ENCODE results near the gene SLCO3A1. TPM values are rescaled to one million over a fixed set of nuclear protein-coding genes. Genes with fewer than 3 reads are reported as not detected.

The SLCO3A1 gene
- total and polyA plus RNA-seq, 2 donors (not counting 1 experiment from before 2014, with no cell fraction given), result 8.1 to 16.8 TPM

DNA sequence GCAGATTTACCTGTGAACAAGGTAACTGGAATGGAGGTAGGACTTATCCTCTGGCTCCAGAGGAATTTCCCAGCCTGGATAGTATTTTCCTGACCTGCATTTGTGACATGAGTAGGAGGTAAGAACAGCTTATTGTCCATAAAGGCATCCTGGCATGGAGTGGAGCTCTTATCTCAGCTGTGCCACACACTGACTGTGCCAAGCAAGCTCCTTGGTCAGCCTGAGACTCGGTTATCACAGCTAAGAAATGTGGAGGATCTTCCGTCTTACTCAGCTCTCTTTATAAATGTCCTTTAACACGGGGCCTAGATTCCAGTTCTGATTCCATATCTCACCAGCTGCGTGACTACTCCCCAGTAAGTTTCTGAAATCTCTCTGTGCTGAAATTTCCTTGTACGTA lies 38.9 kb downstream of the SLCO3A1 start:
- Histone ChIP-seq H4K20me1 (ENCODE audit: control insufficient read depth, extremely low read depth, insufficient read depth, low read length) (no peaks in the 10 kb centered on the region), H3K4me3 (replicated peaks in 1 of 4; ENCODE audit: control extremely low read depth in 1 of 4, insufficient read depth in 1 of 4, low read depth in 3 of 4, low read length in 4 of 4) (no peak overlapping the region), H3K79me2 (ENCODE audit: control insufficient read depth, insufficient read depth, low read length) (no peaks in the 10 kb centered on the region), H3K9ac (ENCODE audit: insufficient read depth, low read length) (no peak overlapping the region), H3K36me3 (ENCODE audit: control insufficient read depth, insufficient read depth, low read length) (no peaks in the 10 kb centered on the region), H3K4me2 (ENCODE audit: extremely low read depth, insufficient read depth, low read length) (no peak overlapping the region), H3K4me1 (ENCODE audit: control insufficient read depth, extremely low read depth, insufficient read depth, low read length) (peaks cover 4% of the 10 kb centered on the region), H3K27ac (ENCODE audit: insufficient read depth, low read length) (no peak overlapping the region), H3K9me3 (ENCODE audit: control insufficient read depth, insufficient read depth, low read depth, low read length) (no peaks in the 10 kb centered on the region), H2AFZ (ENCODE audit: low read length) (no peak overlapping the region), H3K27me3 (ENCODE audit: control insufficient read depth, insufficient read depth, low read length) (no peaks in the 10 kb centered on the region)
- TF ChIP-seq EZH2 (IDR thresholded peaks at IDR 0.05; ENCODE audit: low read length, missing control alignments), result no peak
- TF ChIP-seq, protein P1, sequence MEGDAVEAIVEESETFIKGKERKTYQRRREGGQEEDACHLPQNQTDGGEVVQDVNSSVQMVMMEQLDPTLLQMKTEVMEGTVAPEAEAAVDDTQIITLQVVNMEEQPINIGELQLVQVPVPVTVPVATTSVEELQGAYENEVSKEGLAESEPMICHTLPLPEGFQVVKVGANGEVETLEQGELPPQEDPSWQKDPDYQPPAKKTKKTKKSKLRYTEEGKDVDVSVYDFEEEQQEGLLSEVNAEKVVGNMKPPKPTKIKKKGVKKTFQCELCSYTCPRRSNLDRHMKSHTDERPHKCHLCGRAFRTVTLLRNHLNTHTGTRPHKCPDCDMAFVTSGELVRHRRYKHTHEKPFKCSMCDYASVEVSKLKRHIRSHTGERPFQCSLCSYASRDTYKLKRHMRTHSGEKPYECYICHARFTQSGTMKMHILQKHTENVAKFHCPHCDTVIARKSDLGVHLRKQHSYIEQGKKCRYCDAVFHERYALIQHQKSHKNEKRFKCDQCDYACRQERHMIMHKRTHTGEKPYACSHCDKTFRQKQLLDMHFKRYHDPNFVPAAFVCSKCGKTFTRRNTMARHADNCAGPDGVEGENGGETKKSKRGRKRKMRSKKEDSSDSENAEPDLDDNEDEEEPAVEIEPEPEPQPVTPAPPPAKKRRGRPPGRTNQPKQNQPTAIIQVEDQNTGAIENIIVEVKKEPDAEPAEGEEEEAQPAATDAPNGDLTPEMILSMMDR (conservative IDR thresholded peaks at IDR 0.05 in 1 of 2, IDR thresholded peaks at IDR 0.05 in 1 of 2; ENCODE audit: low read depth in 1 of 2, low read length in 2 of 2), result no peak
- no peak for DNase-seq (ENCODE audit: low read depth in 2 of 2)

DNA sequence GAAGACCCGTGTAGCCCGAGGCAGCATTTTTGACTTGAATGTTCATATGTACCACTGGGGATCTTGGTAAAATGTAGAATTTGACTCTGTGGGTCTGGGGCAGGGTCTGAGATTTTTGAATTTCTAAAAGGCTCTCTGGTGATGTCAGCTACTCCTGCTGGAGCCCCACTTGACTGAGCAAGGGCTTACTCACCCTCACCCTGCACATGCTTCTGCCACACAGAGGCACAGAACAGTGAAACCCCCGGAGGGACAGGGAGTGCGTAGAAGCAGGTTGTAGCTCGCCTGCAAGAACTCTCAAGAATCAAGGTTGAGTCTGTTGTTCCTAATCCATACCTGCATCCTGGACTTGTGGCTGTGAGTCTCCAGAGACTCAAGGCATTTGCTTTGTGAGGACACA lies 41.1 kb downstream of the SLCO3A1 start:
- Histone ChIP-seq H3K27me3 (ENCODE audit: control insufficient read depth, insufficient read depth, low read length) (no peaks in the 10 kb centered on the region), H3K27ac (ENCODE audit: insufficient read depth, low read length) (no peak overlapping the region), H3K9me3 (ENCODE audit: control insufficient read depth, insufficient read depth, low read depth, low read length) (no peaks in the 10 kb centered on the region), H3K4me1 (ENCODE audit: control insufficient read depth, extremely low read depth, insufficient read depth, low read length) (no peaks in the 10 kb centered on the region), H3K36me3 (ENCODE audit: control insufficient read depth, insufficient read depth, low read length) (no peaks in the 10 kb centered on the region), H3K79me2 (ENCODE audit: control insufficient read depth, insufficient read depth, low read length) (no peaks in the 10 kb centered on the region), H3K9ac (ENCODE audit: insufficient read depth, low read length) (no peak overlapping the region), H2AFZ (ENCODE audit: low read length) (no peak overlapping the region), H3K4me2 (ENCODE audit: extremely low read depth, insufficient read depth, low read length) (no peak overlapping the region), H4K20me1 (ENCODE audit: control insufficient read depth, extremely low read depth, insufficient read depth, low read length) (no peaks in the 10 kb centered on the region), H3K4me3 (replicated peaks in 1 of 4; ENCODE audit: control extremely low read depth in 1 of 4, insufficient read depth in 1 of 4, low read depth in 3 of 4, low read length in 4 of 4) (no peak overlapping the region)
- DNase-seq (ENCODE audit: low read depth in 2 of 2), result no peak
- TF ChIP-seq EZH2 (IDR thresholded peaks at IDR 0.05; ENCODE audit: low read length, missing control alignments), result no peak
- TF ChIP-seq, protein P1 (conservative IDR thresholded peaks at IDR 0.05 in 1 of 2, IDR thresholded peaks at IDR 0.05 in 1 of 2; ENCODE audit: low read depth in 1 of 2, low read length in 2 of 2), result no peak

DNA sequence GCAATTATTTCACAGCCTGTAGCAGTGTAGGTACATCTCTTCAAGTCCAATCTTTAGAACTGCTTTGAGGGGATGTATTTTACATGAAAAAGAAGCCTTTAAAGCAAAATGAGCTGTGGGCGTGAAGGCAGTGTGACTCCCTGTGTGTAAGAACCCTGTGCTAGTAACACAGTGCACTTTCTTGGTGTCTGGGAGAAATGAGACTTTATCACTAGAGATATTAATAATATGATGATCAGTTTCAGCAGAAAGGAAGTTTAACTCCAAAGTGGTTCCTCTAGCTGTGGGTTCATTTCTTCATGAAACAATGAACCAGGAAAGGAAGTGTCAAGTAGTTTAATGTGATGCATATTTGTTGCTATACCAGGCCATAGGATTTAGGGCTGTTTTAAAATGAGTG lies 41.5 kb downstream of the SLCO3A1 start:
- H3K79me2 ChIP-seq (ENCODE audit: control insufficient read depth, insufficient read depth, low read length), result no peaks in the 10 kb centered on the region
- no peaks in the 10 kb centered on the region for H4K20me1 ChIP-seq (ENCODE audit: control insufficient read depth, extremely low read depth, insufficient read depth, low read length)
- H3K4me2 ChIP-seq (ENCODE audit: extremely low read depth, insufficient read depth, low read length), result no peak overlapping the region
- H3K36me3 ChIP-seq (ENCODE audit: control insufficient read depth, insufficient read depth, low read length), result no peaks in the 10 kb centered on the region
- H3K4me3 ChIP-seq (replicated peaks in 1 of 4; ENCODE audit: control extremely low read depth in 1 of 4, insufficient read depth in 1 of 4, low read depth in 3 of 4, low read length in 4 of 4), result no peak overlapping the region
- no peaks in the 10 kb centered on the region for H3K27me3 ChIP-seq (ENCODE audit: control insufficient read depth, insufficient read depth, low read length)
- no peaks in the 10 kb centered on the region for H3K4me1 ChIP-seq (ENCODE audit: control insufficient read depth, extremely low read depth, insufficient read depth, low read length)
- H3K9ac ChIP-seq (ENCODE audit: insufficient read depth, low read length), result no peak overlapping the region
- no peak overlapping the region for H2AFZ ChIP-seq (ENCODE audit: low read length)
- TF ChIP-seq, protein P1 (conservative IDR thresholded peaks at IDR 0.05 in 1 of 2, IDR thresholded peaks at IDR 0.05 in 1 of 2; ENCODE audit: low read depth in 1 of 2, low read length in 2 of 2), result no peak
- TF ChIP-seq EZH2 (IDR thresholded peaks at IDR 0.05; ENCODE audit: low read length, missing control alignments), result no peak
- H3K27ac ChIP-seq (ENCODE audit: insufficient read depth, low read length), result no peak overlapping the region
- H3K9me3 ChIP-seq (ENCODE audit: control insufficient read depth, insufficient read depth, low read depth, low read length), result no peaks in the 10 kb centered on the region
- DNase-seq (ENCODE audit: low read depth in 2 of 2), result no peak
